CD4-positive, alpha-beta T cell (primary cell): ENCODE results near the gene PLCH2. TPM values are rescaled to one million over a fixed set of nuclear protein-coding genes. Genes with fewer than 3 reads are reported as not detected.

Source experiments
- ATAC-seq: fragments of 200-7000 bp; cut with Tn5 transposase; one replicate; pipeline ENCODE4 v1.10.0; 2022; ENCODE audit warnings: mild to moderate bottlenecking; ENCODE audit not compliant: poor library complexity
- CTCF ChIA-PET: fragments of 350-600 bp; sonication (Branson Sonifier 250); formaldehyde crosslinking; loops from one replicate; lab custom pipeline; 2021; ENCODE audit warnings: antibody characterized with exemption, inconsistent platforms; lab: Charles Lee
- POLR2A ChIA-PET: fragments of 350-600 bp; sonication (Branson Sonifier 250); formaldehyde crosslinking; loops from one replicate; lab custom pipeline; 2021; ENCODE audit warnings: antibody characterized with exemption, inconsistent platforms; lab: Charles Lee
- DNase-seq, 14 experiments: peaks; one replicate each; pipeline ENCODE4 v3.0.0-alpha.2; 2013 to 2020; ENCODE audit warnings: mixed read lengths in 2 of 14
- H3K27ac ChIP-seq, 2 donors: one replicate each; pipeline versions ENCODE4 v1.5.1 to v1.7.0; 2013; ENCODE audit warnings: low read length in 2 of 2, low read depth in 1 of 2, mild to moderate bottlenecking in 1 of 2
- H3K27me3 ChIP-seq, 2 experiments: 1 replicate in 1 of 2; 2 replicates in 1 of 2; pipeline versions ENCODE4 v1.6.1 to v1.7.0; 2013; ENCODE audit warnings: low read length in 2 of 2, control low read depth in 1 of 2, mild to moderate bottlenecking in 1 of 2, moderate library complexity in 1 of 2; ENCODE audit not compliant: insufficient read depth in 2 of 2, control insufficient read depth in 1 of 2
- H3K36me3 ChIP-seq: one replicate; pipeline ENCODE4 v1.6.1; 2013; ENCODE audit warnings: low read length, control low read depth; ENCODE audit not compliant: insufficient read depth
- H3K4me1 ChIP-seq: one replicate; pipeline ENCODE4 v1.6.1; 2013; ENCODE audit warnings: low read length, control low read depth; ENCODE audit not compliant: insufficient read depth
- H3K4me3 ChIP-seq: one replicate; pipeline ENCODE4 v1.5.1; 2013; ENCODE audit warnings: mild to moderate bottlenecking, low read length, moderate library complexity
- H3K9me3 ChIP-seq, 2 experiments: 1 replicate in 1 of 2; 2 replicates in 1 of 2; pipeline versions ENCODE4 v1.6.1 to v1.7.0; 2013; ENCODE audit warnings: low read length in 2 of 2, mild to moderate bottlenecking in 2 of 2, control low read depth in 1 of 2, moderate library complexity in 1 of 2; ENCODE audit not compliant: control insufficient read depth in 1 of 2, insufficient read depth in 1 of 2
- H3K27ac Mint-ChIP-seq: one replicate; pipeline ENCODE4 v1.8.0; 2020; ENCODE audit warnings: mixed read lengths
- H3K27me3 Mint-ChIP-seq: one replicate; pipeline ENCODE4 v1.8.0; 2021; ENCODE audit warnings: mixed read lengths
- H3K36me3 Mint-ChIP-seq: one replicate; pipeline ENCODE4 v1.8.0; 2021; ENCODE audit warnings: low read depth, mixed read lengths
- H3K4me1 Mint-ChIP-seq: one replicate; pipeline ENCODE4 v1.8.0; 2021; ENCODE audit warnings: low read depth, mixed read lengths
- H3K4me3 Mint-ChIP-seq: one replicate; pipeline ENCODE4 v1.8.0; 2020; ENCODE audit warnings: mild to moderate bottlenecking, mixed read lengths
- H3K9me3 Mint-ChIP-seq: one replicate; pipeline ENCODE4 v1.8.0; 2020; ENCODE audit warnings: mixed read lengths
- intact Hi-C, 2 experiments: fragments of 100-400 bp; cut with DNase I in 1 of 2; cut with micrococcal nuclease in 1 of 2; formaldehyde crosslinking; loops; one replicate each; pipeline versions ENCODE4 v1.15.1 to v1.9.0; 2023 to 2025; cut with DNase I, micrococcal nuclease
- total RNA-seq, 174 experiments: library from RNA in 2 of 174; stranded (reverse) in 2 of 174; gene quantifications; one replicate each; pipeline ENCODE4 v1.2.3 and lab custom pipeline; 2021 to 2026
- TF ChIP-seq, protein P1 (sequence below): fragments of 200-600 bp; IDR thresholded peaks from one replicate; pipeline ENCODE4 v1.8.0; 2022; ENCODE audit warnings: antibody characterized with exemption, mild to moderate bottlenecking

PLCH2 gene
- total RNA-seq, 2 experiments from 2014 or later: 47.6 to 48.1 TPM

DNA sequence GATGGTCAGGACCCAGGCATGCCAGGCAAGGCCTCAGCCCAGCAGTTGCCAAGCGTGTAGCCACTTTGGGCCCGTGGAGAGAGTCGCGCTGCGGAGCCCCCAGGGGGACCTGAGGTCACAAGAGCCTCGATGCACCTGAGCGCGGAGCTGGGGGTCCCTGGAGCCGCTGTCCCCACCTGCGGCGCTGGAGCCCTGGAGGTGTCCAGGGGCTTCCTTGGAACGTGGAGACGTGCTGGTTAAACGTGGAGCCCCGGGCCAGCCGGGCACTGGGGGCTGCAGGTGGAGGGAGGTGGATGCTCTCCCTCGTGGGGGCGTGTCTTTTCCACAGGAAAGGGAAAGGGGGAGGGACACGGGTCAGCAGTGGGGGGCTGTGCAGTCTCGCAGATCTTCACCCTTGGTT is 3.1 kb downstream of the PLCH2 start:
- Histone ChIP-seq H3K36me3 (no peaks in the 10 kb centered on the region), H3K4me1 (no peaks in the 10 kb centered on the region), H3K4me3 (no peak overlapping the region), H3K9me3 (no peaks in the 10 kb centered on the region), H3K27me3 (no peaks in the 10 kb centered on the region), H3K27ac (no peak overlapping the region)
- ATAC-seq: no peak
- Mint-ChIP-seq H3K9me3 (no peaks in the 10 kb centered on the region), H3K27me3 (no peaks in the 10 kb centered on the region), H3K4me1 (no peaks in the 10 kb centered on the region), H3K27ac (no peak overlapping the region), H3K36me3 (no peaks in the 10 kb centered on the region), H3K4me3 (no peak overlapping the region)
- CTCF ChIA-PET: no interaction called here
- intact Hi-C loops: no loop called here
- DNase-seq: no peak
- POLR2A ChIA-PET: no interaction called here
- TF ChIP-seq, protein P1, sequence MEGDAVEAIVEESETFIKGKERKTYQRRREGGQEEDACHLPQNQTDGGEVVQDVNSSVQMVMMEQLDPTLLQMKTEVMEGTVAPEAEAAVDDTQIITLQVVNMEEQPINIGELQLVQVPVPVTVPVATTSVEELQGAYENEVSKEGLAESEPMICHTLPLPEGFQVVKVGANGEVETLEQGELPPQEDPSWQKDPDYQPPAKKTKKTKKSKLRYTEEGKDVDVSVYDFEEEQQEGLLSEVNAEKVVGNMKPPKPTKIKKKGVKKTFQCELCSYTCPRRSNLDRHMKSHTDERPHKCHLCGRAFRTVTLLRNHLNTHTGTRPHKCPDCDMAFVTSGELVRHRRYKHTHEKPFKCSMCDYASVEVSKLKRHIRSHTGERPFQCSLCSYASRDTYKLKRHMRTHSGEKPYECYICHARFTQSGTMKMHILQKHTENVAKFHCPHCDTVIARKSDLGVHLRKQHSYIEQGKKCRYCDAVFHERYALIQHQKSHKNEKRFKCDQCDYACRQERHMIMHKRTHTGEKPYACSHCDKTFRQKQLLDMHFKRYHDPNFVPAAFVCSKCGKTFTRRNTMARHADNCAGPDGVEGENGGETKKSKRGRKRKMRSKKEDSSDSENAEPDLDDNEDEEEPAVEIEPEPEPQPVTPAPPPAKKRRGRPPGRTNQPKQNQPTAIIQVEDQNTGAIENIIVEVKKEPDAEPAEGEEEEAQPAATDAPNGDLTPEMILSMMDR: no peak

DNA sequence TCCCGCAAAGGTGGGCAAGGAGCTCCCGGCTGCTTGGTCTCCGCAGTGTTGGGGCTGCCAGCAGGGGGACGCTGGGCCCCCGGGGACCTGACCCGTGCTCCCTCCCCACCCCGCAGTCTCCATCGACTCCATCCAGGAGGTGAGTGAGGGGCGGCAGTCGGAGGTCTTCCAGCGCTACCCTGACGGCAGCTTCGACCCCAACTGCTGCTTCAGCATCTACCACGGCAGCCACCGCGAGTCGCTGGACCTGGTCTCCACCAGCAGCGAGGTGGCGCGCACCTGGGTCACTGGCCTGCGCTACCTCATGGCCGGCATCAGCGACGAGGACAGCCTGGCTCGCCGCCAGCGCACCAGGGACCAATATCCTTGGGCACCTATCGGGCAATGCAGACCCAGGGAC is 3.5 kb downstream of the PLCH2 start:
- ATAC-seq (no peak), DNase-seq (no peak)
- Mint-ChIP-seq H3K27me3 (no peaks in the 10 kb centered on the region), H3K9me3 (no peaks in the 10 kb centered on the region), H3K27ac (no peak overlapping the region), H3K4me1 (no peaks in the 10 kb centered on the region), H3K36me3 (no peaks in the 10 kb centered on the region), H3K4me3 (no peak overlapping the region)
- Histone ChIP-seq H3K36me3 (no peaks in the 10 kb centered on the region), H3K27ac (no peak overlapping the region), H3K4me3 (no peak overlapping the region), H3K27me3 (no peaks in the 10 kb centered on the region), H3K9me3 (no peaks in the 10 kb centered on the region), H3K4me1 (no peaks in the 10 kb centered on the region)
- intact Hi-C loops: no loop called here
- ChIA-PET POLR2A (no interaction called here), CTCF (no interaction called here)
- TF ChIP-seq, protein P1: no peak

GRCh38 chr1:2480236-2480985 is 4.3 kb downstream of the PLCH2 start:
- no peaks in the 10 kb centered on the region for H3K4me1 Mint-ChIP-seq
- H3K9me3 Mint-ChIP-seq: no peaks in the 10 kb centered on the region
- no peak overlapping the region for H3K4me3 Mint-ChIP-seq
- no peaks in the 10 kb centered on the region for H3K9me3 ChIP-seq
- DNase-seq: no peak
- H3K27ac ChIP-seq: no peak overlapping the region
- CTCF ChIA-PET: no interaction called here
- no peaks in the 10 kb centered on the region for H3K36me3 ChIP-seq
- H3K36me3 Mint-ChIP-seq: no peaks in the 10 kb centered on the region
- H3K27me3 Mint-ChIP-seq: no peaks in the 10 kb centered on the region
- no peak overlapping the region for H3K27ac Mint-ChIP-seq
- H3K27me3 ChIP-seq: no peaks in the 10 kb centered on the region
- intact Hi-C loops: no loop called here
- no peaks in the 10 kb centered on the region for H3K4me1 ChIP-seq
- ATAC-seq: no peak
- POLR2A ChIA-PET: no interaction called here
- no peak overlapping the region for H3K4me3 ChIP-seq
- TF ChIP-seq, protein P1: no peak
